Islet precursor cell (in vitro differentiated cells): Measurements from ENCODE around the gene HNRNPH3.
"Not testable (repeated sequence)": the region's sequence is repeated elsewhere in the genome, so short reads cannot be mapped to it uniquely, and the experiment has no call there.

Experiments used
- DNase-seq: peaks from one replicate; pipeline ENCODE4 v3.0.0-alpha.2; 2018

HNRNPH3 gene, protein sequence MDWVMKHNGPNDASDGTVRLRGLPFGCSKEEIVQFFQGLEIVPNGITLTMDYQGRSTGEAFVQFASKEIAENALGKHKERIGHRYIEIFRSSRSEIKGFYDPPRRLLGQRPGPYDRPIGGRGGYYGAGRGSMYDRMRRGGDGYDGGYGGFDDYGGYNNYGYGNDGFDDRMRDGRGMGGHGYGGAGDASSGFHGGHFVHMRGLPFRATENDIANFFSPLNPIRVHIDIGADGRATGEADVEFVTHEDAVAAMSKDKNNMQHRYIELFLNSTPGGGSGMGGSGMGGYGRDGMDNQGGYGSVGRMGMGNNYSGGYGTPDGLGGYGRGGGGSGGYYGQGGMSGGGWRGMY

DNA sequence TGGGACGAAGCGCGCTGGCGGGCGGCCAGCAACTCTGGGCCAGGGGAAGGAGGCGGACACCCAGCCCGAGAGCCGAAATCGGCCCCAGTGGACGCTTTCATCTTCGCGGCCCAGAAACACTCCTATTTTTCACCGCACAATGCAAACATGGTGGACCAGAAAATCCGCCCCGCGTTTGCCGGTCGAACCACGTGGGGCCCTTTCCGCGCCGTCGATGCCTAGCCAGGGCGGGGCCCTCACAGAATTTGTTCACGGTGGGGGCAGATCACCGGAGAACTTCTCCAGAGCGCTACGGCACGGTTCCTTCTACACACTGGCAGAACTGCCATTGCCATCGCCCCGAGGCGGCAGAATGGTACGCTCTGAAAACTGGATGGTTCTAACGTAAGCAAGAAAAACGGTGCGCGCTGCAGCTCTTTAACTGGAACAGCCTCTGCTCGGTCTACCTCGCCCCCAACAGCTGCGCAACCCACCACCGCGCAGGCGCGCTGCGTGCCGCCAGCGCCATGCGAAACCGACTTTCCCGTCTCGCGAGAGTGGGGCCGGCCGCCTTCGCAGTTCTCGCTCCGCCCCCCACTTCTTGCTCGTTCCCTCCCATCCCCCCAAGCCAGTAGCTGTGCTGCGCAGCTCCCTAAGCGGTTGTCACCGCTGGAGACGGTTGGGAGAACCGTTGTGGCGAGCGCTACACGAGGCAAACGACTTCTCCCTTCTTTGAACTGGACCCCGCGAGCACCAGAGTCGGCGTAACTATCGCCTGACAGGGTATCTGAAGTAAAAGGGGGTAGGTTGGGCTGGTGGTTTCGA, at the start of gene HNRNPH3:
HNRNPH3 (plus strand) TSS at position 610 of the 804 bp plus-strand sequence. CDS start 5,158 bp downstream, outside the sequence.
- DNase-seq, result peak; percentile 99

GRCh38 chr10:68284062-68285001, 47.5 kb upstream of the HNRNPH3 start:
- no peak for DNase-seq

GRCh38 chr10:68288717-68289116, 43.1 kb upstream of the HNRNPH3 start:
- no peak for DNase-seq

- no peak for DNase-seq
These were observed 41.1 kb upstream of the HNRNPH3 start for GRCh38 chr10:68290736-68291135.

GRCh38 chr10:68296843-68297663, 34.8 kb upstream of the HNRNPH3 start:
- DNase-seq, result peak; percentile 57

GRCh38 chr10:68301301-68301700, 30.6 kb upstream of the HNRNPH3 start:
- no peak for DNase-seq

DNA sequence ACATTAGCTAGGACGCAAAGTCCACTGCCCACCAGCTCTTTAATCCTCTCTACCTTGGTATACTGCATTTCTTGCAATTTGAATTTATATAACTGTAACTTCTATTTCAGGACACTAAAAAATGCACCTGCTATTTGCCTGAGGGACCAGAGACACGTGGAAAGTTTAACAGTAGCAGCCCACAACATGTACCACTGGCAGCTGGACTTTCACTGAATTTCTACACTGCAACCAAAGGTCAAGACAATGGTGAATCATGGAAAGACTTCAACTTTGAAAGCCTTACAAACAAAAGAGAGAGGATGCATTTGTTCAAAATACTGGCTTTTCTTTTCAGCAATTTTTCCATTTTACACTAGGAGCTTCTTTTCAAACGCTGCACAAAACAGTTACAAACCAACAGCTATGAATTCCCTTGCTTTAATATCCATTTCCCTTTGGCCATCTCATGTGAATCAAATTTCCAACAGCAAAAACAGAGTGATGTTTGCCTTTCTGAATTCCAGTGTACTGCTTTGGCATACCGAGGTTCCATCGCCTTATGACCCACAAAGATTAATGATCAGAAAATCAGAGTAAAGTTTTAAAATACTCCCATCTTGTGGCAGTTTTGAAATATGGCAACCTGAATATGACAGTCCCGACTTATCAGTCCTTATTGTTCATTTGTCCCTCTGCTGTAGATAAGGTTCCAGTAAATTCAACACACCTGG, 29.9 kb upstream of the HNRNPH3 start:
- DNase-seq, result no peak

- DNase-seq, result no peak
These were observed 29.4 kb upstream of the HNRNPH3 start for GRCh38 chr10:68302503-68302823.

- no peak for DNase-seq
These were observed 29.0 kb upstream of the HNRNPH3 start for GRCh38 chr10:68302871-68303270.

DNA sequence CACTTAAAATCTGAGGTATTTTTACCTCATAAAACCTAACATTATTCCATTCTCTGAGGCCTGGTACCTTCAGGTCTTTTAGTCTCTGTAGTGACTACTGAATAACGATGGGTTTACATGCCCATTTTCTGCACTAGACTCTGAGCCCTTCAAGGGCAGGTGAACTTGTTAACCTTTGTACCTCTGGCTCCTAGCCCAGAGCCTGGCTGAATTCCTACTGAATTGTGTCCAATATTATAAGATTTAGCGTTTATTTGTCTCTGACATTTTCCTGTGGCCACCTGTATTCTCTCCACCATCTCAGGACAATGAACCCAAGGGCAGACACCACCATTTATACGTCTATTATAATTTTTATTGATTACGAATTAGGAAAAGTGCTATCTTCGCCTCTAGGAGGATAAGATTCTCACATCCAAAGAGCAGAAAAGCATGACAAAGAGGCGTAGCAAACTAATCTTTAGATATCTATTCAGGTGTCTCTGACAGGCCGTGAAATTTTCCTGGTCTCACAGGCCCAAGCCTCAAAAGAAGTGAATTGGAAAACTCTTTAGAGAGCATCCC, 27.9 kb upstream of the HNRNPH3 start:
- no peak for DNase-seq

- no peak for DNase-seq
These were observed 26.0 kb upstream of the HNRNPH3 start for GRCh38 chr10:68305854-68306253.

- no peak for DNase-seq
These were observed 21.3 kb upstream of the HNRNPH3 start for GRCh38 chr10:68310531-68310930.

DNA sequence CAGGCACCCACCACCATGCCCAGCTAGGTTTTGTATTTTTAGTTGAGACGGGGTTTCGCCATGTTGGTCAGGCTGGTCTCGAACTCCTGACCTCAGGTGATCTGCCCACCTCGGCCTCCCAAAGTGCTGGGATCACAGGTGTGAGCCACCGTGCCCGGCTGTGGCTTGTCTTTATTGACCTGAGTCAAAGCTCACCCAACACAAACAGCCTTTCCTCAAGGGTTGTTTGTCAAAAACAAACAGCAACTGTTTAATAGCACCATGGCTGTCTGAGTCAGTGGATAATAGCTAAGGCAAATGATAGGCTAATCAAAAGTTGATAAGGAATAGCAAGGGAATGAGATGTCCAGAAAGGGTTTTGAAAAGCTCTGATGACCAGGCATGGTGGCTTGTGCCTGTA, 16.9 kb upstream of the HNRNPH3 start:
- DNase-seq, result not testable (repeated sequence)

- no peak for DNase-seq
These were observed 16.3 kb upstream of the HNRNPH3 start for GRCh38 chr10:68315582-68315981.

DNA sequence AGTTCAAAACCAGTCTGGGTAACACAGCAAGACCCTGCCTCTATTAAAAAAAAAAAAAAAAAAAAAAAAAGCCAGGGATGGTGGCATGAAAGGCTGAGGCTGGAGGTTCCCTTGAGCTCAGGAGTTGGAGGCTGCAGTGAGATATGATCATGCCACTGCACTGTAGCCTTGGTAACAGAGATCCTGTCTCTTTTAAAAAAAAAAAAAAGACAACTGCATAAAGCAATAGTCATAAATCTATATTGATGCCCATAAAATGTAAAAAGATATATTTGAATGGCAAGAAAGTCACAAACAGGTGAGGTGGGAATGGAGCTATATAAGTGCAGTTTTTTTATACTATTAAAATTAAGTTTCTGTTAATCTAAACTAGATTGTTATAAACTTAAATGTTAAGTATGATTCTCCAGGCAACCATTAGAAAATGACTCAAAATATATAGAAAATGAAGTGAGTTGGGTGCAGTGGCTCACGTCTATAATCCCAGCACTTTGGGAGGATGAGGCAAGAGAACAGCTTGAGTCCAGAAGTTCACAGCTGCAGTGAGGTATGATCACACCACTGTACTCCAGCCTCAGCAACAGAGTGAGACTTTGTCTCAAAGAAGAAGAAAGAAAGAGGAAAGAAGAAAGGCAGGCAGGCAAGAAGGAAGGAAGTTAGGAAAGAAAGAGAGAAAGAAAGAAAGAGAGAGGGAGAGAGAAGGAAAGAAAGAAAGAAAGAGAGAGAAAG, 13.4 kb upstream of the HNRNPH3 start:
- DNase-seq, result no peak

GRCh38 chr10:68324396-68324795, 7.5 kb upstream of the HNRNPH3 start:
- not testable (repeated sequence) for DNase-seq

DNA sequence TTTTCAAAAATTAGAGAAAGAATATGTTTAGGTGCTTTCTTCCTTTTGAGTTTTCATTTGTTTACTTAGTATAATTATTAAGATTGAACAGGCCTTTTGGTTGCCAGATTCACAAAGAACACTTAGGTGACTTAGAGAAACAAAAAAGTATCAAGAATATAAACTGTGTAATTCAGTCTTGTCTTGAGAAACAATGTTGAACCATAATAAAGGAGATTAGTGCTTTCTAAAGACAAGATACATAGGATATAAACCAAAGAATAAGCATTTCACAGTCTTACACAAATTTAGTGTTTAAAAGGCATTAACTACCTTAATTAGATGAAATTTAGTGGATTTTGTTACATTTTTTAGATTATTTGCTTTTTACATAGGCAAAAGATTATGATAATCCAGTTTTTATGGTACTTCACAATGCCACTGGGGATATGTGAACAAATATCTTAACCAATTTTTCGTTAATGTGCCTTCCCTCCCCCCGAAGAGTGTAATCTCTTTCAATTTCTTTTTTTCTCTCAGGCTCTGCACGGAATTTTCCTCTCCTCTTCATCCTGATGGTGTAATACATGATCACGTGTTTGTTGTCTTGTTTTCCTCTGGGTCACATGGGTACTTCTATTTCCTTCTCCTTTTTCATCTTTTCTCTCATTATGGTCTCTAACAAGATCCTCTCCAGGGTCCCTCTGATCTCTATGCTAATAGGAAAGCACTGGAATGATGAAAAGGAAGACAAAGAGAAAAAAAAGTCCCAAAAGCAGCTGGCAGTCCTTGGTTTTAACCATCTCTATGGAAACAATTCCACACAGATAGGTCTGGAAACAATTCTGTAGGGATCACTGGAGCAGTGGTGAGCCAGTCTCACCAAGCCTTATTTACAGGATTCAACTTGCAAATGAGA, 3.7 kb upstream of the HNRNPH3 start:
- no peak for DNase-seq

DNA sequence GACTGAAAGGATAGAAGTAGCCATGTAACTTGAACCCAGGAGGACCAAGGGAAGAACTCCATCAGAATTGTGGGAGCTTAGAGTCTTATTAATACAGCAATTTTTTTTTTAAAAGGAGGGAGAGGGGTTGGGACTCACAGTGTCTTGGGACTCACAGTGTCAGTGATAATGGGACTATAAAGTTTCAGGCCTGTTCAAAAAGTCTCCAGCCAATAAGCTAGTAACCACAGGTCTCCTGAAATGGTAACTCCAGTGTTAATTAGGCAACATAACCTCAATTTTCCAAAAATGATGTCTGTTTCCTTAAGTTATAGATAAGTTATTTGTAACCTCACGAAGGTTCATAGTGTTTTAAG, 2.4 kb upstream of the HNRNPH3 start:
- DNase-seq, result no peak

DNA sequence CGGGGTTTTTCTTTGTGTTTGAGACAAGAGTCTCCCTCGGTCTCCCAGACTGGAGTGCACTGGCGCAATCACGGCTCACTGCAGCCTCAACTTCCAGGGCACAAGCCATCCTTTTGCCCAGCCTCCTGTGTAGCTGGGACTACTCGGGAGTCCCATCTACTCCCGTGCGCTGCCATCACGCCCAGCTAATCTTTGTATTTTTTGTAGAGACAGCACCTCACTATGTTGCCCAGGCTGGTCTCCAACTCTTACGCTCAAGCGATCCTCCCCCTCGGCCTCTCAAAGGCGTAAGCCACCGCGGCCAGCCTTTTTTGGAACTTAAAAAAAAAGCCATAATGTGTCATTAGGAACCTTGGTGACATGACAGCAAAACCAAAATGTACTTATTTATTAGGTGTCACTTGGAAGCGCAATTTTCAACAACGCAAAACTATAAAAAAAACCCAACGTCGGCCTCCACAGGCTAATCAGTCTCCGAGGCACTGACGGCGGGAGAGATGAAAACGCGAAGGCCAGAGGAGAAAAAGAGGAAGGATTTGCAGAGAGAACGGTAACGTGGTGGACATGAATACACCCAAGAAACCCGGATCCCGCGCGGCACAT, 911 bp upstream of the HNRNPH3 start:
- DNase-seq, result no peak
